GM19372 (cell line): ENCODE data around the gene ACOX1.

Experiments used
- ATAC-seq: cut with Tn5 transposase; IDR thresholded peaks from one replicate; pipeline ENCODE4 v1.9.1; 2021; ENCODE audit warnings: mild to moderate bottlenecking, low read depth, moderate library complexity; ENCODE audit not compliant: unreplicated experiment

Gene ACOX1

DNA sequence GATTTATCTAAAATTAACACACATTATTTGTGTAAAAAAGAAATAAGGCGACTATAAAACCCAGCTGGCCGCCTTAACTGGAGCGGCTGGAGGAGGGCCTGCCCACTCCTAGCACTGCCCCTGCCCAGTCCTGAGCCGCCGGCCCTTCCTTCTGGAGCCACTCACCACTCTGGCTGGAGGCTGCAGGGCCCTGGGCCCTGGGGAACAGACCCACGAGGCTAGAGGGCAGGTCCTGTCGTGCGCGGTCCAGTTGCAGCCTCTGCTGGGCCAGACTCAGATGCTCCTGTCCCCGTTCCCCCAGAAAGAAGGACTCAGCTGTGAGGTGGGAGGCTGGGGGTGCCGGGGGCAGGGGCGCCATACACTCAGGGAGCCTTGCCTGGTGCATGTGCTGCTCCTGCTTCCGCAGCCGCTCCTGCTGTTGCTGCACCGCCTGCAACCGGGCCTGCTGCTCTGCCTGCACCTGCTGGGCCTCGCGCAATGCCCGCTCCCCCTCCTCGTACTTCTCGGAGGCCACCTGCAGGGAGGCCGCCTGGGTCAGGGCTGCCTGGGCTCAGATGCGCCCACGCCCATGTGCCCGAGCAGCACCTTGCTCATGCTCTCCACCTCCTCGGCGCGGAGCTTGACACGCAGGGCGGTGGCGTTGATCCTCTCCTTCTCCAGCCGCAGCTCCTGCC lies 65.3 kb downstream of the ACOX1 start:
- ATAC-seq = no peak

GRCh38 chr17:75910699-75911098 lies 68.3 kb downstream of the ACOX1 start:
- ATAC-seq = no peak

- no peak for ATAC-seq
Measured at GRCh38 chr17:75909812-75910274, 69.1 kb downstream of the ACOX1 start.

DNA sequence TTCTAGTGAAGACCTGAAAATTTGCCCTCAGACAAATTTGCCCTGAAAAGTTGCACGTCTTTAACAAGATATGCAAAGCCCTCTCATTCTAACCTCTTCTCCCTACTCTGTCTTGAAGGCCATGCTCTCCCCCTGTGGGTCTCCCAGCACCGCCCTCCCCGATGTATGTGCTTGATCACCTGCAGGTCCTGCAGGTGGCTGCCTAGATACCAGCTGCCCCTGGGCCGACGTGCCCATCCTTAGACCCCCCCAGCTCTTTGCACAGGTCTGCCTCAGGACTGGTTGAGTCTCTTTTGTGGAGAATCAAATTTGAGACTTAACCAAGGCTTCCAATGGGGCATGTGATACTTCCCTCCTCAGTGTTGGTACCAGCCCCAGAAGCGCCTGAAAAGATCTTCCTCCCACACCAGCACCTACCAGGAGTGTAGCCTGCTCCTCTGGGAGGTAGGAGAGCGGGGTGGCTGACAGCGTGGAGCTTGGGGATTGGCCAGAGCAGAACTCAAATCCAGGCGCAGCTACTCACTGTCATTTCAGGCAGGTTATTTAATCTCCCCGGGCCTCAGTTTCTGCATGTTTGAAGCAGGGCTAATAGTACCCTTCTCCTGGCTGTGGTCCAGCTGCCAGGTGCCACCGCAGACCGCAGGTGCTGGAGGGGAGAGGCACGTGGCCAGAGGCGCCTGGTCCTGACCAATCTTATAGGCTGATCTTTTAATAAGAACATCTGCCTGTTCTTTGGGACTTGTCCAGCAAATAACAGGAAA lies 69.7 kb downstream of the ACOX1 start:
- ATAC-seq = no peak

DNA sequence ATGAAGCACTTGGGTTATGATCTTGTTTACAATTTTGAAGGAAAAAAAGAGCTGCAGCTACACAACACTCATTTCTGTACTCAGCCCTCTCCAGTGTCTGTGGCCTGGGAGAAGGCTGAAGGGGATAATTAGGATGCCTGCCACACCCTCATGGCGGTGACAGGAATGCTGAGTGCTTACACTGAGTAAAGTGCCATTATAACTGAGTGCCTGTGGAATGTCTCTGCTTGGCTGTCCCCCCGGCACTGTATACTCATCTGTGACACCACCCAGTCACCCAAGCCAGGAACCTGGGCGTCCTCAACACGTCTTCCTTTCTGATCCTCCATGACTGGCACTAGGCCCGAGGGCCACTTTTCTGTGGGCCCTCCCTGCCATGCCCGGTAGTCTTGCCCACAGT lies 70.8 kb downstream of the ACOX1 start:
- ATAC-seq = no peak

- ATAC-seq = no peak
Measured at GRCh38 chr17:75906143-75906884, 72.7 kb downstream of the ACOX1 start.

DNA sequence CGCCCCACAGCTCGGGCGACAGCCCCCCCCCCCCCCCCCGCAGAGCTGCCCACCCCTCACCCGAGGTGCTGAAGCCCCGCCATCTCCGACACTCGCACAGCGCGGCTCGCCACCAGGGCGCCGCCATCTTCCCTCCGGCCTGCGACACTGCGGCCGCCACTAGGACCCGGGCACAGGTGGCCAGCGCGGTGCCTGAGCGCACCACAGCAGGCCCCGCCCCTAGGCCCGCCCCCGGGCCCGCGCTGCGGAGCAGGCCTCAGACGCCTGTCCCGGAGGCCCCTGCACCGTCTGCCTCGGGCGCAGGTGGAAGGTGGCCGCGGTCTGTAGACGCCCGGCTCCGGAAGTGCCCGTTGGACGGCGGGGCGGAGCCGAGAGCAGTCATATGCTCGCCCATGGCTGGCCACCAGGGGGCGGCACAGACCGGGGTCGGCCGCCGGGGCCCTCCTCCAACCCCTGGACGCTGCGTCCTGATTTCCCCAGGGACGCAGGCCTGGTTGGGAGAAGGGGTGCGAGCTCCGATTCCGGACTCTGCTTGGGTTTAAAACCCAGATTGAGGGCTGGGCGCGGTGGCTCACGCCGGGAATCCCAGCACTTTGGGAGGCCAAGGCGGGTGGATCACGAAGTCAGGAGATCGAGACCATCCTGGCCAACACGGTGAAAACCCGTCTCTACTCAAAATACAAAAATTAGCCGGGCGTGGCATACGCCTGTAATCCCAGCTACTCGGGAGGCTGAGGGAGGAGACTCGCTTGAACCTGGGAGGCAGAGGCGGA lies 74.0 kb downstream of the ACOX1 start, which contains the start of gene MRPL38:
MRPL38 (minus strand) TSS at position 136 of the 773 bp plus-strand sequence; CDS start at position 127, 9 bp downstream.
- peak; percentile 96 for ATAC-seq

DNA sequence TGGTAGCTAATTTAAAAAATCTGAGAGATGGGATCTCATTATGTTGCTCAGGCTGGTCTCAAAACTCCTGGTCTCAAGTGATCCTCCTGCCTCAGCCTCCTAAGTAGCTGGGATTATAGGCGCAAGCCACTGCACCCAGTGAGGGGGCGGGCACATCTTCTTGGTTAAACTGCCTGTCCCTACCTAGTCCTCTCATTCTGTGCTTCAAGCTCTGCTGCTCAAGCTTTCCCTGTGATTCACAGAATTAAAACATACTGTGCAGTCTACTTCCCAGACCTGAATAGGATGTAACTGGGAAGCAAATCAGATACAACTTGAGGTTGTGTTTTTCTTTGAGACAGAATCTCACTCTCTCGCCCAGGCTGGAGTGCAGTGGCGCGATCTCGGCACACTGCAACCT lies 76.6 kb downstream of the ACOX1 start:
- no peak for ATAC-seq

DNA sequence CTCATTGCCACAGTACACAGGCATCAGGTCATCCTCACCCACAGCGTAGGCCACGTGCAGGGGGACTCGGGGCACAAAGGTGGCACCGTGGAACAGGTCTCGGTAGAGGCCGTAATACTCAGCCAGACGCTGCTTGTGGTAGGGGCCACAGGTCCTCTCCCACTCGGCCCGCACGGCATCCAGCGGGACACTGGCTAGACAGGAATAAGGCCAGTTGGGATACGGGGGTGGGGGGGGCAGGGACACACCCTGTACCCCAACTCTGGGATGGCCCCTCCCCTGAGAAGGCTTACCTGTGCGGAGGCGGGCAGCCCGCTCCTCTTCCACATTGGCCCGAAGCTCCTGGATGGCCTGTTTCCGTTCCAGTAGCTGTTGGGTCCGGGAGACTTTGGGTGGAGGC lies 77.2 kb downstream of the ACOX1 start:
- ATAC-seq = no peak

GRCh38 chr17:75900691-75901533 lies 78.1 kb downstream of the ACOX1 start:
- no peak for ATAC-seq

GRCh38 chr17:75899767-75900468 lies 79.0 kb downstream of the ACOX1 start:
- ATAC-seq = no peak

- no peak for ATAC-seq
Measured at GRCh38 chr17:75899353-75899752, 79.6 kb downstream of the ACOX1 start.

GRCh38 chr17:75898791-75899190 lies 80.2 kb downstream of the ACOX1 start:
- no peak for ATAC-seq

- no peak for ATAC-seq
Measured at GRCh38 chr17:75898065-75898464, 80.9 kb downstream of the ACOX1 start.

DNA sequence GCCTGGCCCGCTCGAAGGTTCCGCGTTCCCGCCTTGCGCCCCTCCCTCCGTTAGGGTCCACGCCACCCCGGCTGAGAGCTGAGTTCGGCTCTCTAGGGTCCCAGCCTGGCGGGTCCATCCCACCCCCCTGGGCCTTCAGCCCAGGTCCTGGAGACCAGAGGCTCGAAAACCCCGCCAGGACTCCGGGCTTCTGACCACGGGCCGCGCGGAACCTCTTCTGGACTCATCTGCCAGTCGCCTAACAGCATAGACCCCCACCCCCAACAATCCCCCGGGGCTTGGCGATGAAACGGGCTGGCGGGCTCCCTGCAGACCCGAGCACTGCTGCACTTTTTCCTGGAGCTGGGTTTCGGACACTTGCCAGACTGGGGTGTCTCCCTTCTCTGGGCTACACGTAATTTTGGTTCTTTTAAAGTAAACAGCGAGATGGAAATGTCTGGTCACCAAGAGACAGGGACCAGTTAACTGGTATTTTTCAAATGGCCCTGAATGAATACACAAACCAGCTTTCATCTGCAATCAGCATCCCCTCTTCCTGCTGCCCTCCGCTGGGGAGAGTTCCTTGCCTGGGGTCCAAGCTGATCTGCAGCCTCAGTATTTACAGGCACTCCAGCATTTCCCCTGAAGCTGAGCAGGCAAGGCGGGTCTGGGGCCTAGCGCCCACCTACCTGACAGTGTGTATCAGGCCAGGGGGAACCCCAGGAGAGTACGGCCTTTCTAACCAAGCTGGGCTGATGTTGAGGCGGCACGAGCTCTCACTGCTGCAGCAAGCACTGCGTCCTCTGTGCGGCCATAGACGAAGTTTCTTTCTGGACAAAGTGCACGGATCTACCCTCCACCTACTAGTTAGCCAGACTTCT lies 81.6 kb downstream of the ACOX1 start:
- ATAC-seq = no peak

- peak; percentile 61 for ATAC-seq
Measured at GRCh38 chr17:75896415-75897159, 82.4 kb downstream of the ACOX1 start, which contains the start of gene TRIM65. TRIM65 (minus strand) TSS chr17:75896951; CDS start chr17:75896937, 14 bp downstream.
